ENCODE measurements around the gene AGPAT1.

- TF ChIP-seq EZH2 (IDR thresholded peaks at IDR 0.05; ENCODE audit: insufficient read depth, poor library complexity, severe bottlenecking) (no peak), EZH2phosphoT487 (IDR thresholded peaks at IDR 0.05; ENCODE audit: insufficient read depth, low read depth) (no peak)
These were observed 37.8 kb upstream of the AGPAT1 start for GRCh38 chr6:32213649-32214048.

Measured in GM23248 (cell line).